Measurements from ENCODE around the gene RPL28. TPM values are rescaled to one million over a fixed set of nuclear protein-coding genes. Genes with fewer than 3 reads are reported as not detected.
A peak's percentile ranks its signal among the peaks of the same experiment; 100 is the strongest.

The RPL28 gene
- total RNA-seq, 1 experiment from 2014 or later, result 2,505 TPM

- TF ChIP-seq NR3C1 (CRISPR knock-in tag; conservative IDR thresholded peaks at IDR 0.05; ENCODE audit: low read depth) (no peak), ATF1 (CRISPR knock-in tag; IDR thresholded peaks at IDR 0.05) (no peak), NFE2L1 (CRISPR knock-in tag; IDR thresholded peaks at IDR 0.05) (no peak), ZBTB21 (CRISPR knock-in tag; IDR thresholded peaks at IDR 0.05; ENCODE audit: borderline replicate concordance) (no peak), ZNF263 (CRISPR knock-in tag; IDR thresholded peaks at IDR 0.05; ENCODE audit: low read depth) (peak; percentile 61; the same call in 1 of the 2 replicates), ESRRA (CRISPR knock-in tag; IDR thresholded peaks at IDR 0.05; ENCODE audit: borderline replicate concordance) (no peak), E2F5 (CRISPR knock-in tag; IDR thresholded peaks at IDR 0.05) (no peak), HMGA2 (CRISPR knock-in tag; IDR thresholded peaks at IDR 0.05) (no peak), OVOL2 (CRISPR knock-in tag; IDR thresholded peaks at IDR 0.05; ENCODE audit: borderline replicate concordance) (no peak), FOXP1 (CRISPR knock-in tag; IDR thresholded peaks at IDR 0.05; ENCODE audit: borderline replicate concordance) (no peak), CREM (CRISPR knock-in tag; IDR thresholded peaks at IDR 0.05) (no peak), USF1 (CRISPR knock-in tag; IDR thresholded peaks at IDR 0.05) (no peak), ZNF423 (CRISPR knock-in tag; IDR thresholded peaks at IDR 0.05) (no peak), AFF4 (CRISPR knock-in tag; IDR thresholded peaks at IDR 0.05; ENCODE audit: borderline replicate concordance) (no peak)
Observed at GRCh38 chr19:55441692-55442321, 56.1 kb downstream of the RPL28 start (continued).

- peaks cover 2% of the 10 kb centered on the region for H3K27me3 Mint-ChIP-seq (ENCODE audit: low read depth)
- ChIA-PET CTCF (interaction anchor here (0.6 to 1.4 kb wide), 7 partner anchors 19 to 282 kb away, joined by 3 to 4 read pairs (median 3); partner anchors contain the start of gene ISOC2), POLR2A (no interaction called here)
- no peaks in the 10 kb centered on the region for H3K9me3 Mint-ChIP-seq
- H3K4me1 Mint-ChIP-seq, result peaks cover 23% of the 10 kb centered on the region
- H3K4me3 Mint-ChIP-seq, result peak overlapping the region; percentile 68
- peak; percentile 18 for ATAC-seq
- no peaks in the 10 kb centered on the region for H3K36me3 Mint-ChIP-seq
- no peak overlapping the region for H3K27ac Mint-ChIP-seq
- DNase-seq (ENCODE audit: low spot score), result peak; percentile 54
- TF ChIP-seq ZNF512 (CRISPR knock-in tag; IDR thresholded peaks at IDR 0.05; ENCODE audit: borderline replicate concordance) (no peak), EMX1 (CRISPR knock-in tag; IDR thresholded peaks at IDR 0.05) (no peak), PRRX2 (CRISPR knock-in tag; IDR thresholded peaks at IDR 0.05) (no peak), ZSCAN18 (CRISPR knock-in tag; IDR thresholded peaks at IDR 0.05) (no peak), ATF1 (CRISPR knock-in tag; IDR thresholded peaks at IDR 0.05) (no peak), ZNF423 (CRISPR knock-in tag; IDR thresholded peaks at IDR 0.05) (no peak), RORB (CRISPR knock-in tag; IDR thresholded peaks at IDR 0.05) (no peak), ZNF396 (CRISPR knock-in tag; IDR thresholded peaks at IDR 0.05; ENCODE audit: borderline replicate concordance) (no peak), ATF6 (CRISPR knock-in tag; IDR thresholded peaks at IDR 0.05) (no peak), CREM (CRISPR knock-in tag; IDR thresholded peaks at IDR 0.05) (no peak), FOXP4 (CRISPR knock-in tag; IDR thresholded peaks at IDR 0.05) (no peak), ELF4 (CRISPR knock-in tag; IDR thresholded peaks at IDR 0.05; ENCODE audit: low read depth) (no peak), CBFB (CRISPR knock-in tag; IDR thresholded peaks at IDR 0.05; ENCODE audit: low read depth) (no peak)
Observed at GRCh38 chr19:55442372-55442961, 56.7 kb downstream of the RPL28 start.
